Measurements from ENCODE around the gene HLCS.

DNA sequence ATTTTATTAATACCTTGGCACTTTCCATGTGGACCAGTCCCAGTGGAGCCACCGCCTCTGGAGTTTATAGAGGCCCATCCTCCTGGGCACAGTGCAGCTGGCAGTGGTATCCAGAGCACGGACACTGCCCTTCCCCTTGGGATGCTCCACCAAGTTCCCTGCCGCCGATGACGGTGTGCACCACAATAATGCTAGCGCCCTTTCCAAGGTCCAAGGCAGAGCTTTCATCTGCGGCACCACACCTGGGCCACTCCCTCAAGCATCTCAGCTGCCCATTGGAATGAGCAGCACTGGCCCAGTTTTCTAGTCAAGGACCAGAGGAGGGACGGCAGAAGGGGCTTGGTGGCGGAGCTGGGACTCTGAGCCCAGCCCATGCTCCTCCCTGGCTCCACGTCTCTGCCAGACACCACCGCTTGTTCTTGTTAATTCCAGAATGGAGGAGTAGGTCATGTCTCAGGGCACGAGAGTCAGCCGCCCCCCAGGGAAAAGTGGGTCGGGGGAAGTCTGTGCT lies 243.0 kb downstream of the HLCS start:
- TF ChIP-seq, protein P1, sequence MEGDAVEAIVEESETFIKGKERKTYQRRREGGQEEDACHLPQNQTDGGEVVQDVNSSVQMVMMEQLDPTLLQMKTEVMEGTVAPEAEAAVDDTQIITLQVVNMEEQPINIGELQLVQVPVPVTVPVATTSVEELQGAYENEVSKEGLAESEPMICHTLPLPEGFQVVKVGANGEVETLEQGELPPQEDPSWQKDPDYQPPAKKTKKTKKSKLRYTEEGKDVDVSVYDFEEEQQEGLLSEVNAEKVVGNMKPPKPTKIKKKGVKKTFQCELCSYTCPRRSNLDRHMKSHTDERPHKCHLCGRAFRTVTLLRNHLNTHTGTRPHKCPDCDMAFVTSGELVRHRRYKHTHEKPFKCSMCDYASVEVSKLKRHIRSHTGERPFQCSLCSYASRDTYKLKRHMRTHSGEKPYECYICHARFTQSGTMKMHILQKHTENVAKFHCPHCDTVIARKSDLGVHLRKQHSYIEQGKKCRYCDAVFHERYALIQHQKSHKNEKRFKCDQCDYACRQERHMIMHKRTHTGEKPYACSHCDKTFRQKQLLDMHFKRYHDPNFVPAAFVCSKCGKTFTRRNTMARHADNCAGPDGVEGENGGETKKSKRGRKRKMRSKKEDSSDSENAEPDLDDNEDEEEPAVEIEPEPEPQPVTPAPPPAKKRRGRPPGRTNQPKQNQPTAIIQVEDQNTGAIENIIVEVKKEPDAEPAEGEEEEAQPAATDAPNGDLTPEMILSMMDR (optimal IDR thresholded peaks at IDR 0.05 in 1 of 3, IDR thresholded peaks at IDR 0.05 in 1 of 3, conservative IDR thresholded peaks at IDR 0.05 in 1 of 3; ENCODE audit: extremely low read depth in 1 of 3, insufficient read depth in 2 of 3, low read length in 3 of 3): no peak
- no peak for TF ChIP-seq EZH2 (IDR thresholded peaks at IDR 0.05; ENCODE audit: low read length)
